Measurements from ENCODE around the gene PTP4A1.

The PTP4A1 gene

GRCh38 chr6:63527658-63528514, 44.4 kb upstream of the PTP4A1 start:
- no peak overlapping the region for H3K27ac ChIP-seq
- no peak for TF ChIP-seq CTCF (IDR thresholded peaks at IDR 0.05)
- intact Hi-C loops (cut with DNase I; ENCODE audit: low total_unique reads), result no loop called here

GRCh38 chr6:63529498-63529897, 42.8 kb upstream of the PTP4A1 start:
- H3K27me3 ChIP-seq, result no peaks in the 10 kb centered on the region
- no peaks in the 10 kb centered on the region for H3K4me1 ChIP-seq
- TF ChIP-seq CTCF (IDR thresholded peaks at IDR 0.05), result no peak
- H3K9me3 ChIP-seq, result no peaks in the 10 kb centered on the region
- no peaks in the 10 kb centered on the region for H3K36me3 ChIP-seq
- H3K4me3 ChIP-seq, result no peak overlapping the region
- no peak overlapping the region for H3K27ac ChIP-seq
- intact Hi-C loops (cut with DNase I; ENCODE audit: low total_unique reads), result no loop called here
- no peak for DNase-seq

More at GRCh38 chr6:63527658-63528514, 44.4 kb upstream of the PTP4A1 start:
- no peak overlapping the region for H3K4me3 ChIP-seq
- H3K27me3 ChIP-seq, result no peaks in the 10 kb centered on the region
- no peaks in the 10 kb centered on the region for H3K36me3 ChIP-seq
- DNase-seq, result no peak
- H3K4me1 ChIP-seq, result no peaks in the 10 kb centered on the region
- H3K9me3 ChIP-seq, result no peaks in the 10 kb centered on the region

GRCh38 chr6:63530182-63530581, 42.1 kb upstream of the PTP4A1 start:
- no peak overlapping the region for H3K4me3 ChIP-seq
- no peaks in the 10 kb centered on the region for H3K27me3 ChIP-seq
- no peak overlapping the region for H3K27ac ChIP-seq
- no peaks in the 10 kb centered on the region for H3K4me1 ChIP-seq
- H3K9me3 ChIP-seq, result no peaks in the 10 kb centered on the region
- no peaks in the 10 kb centered on the region for H3K36me3 ChIP-seq
- no peak for DNase-seq
- intact Hi-C loops (cut with DNase I; ENCODE audit: low total_unique reads), result no loop called here
- no peak for TF ChIP-seq CTCF (IDR thresholded peaks at IDR 0.05)

GRCh38 chr6:63530991-63531390, 41.3 kb upstream of the PTP4A1 start:
- DNase-seq, result no peak
- Histone ChIP-seq H3K36me3 (no peaks in the 10 kb centered on the region), H3K4me3 (no peak overlapping the region), H3K27ac (no peak overlapping the region), H3K9me3 (no peaks in the 10 kb centered on the region), H3K4me1 (no peaks in the 10 kb centered on the region), H3K27me3 (no peaks in the 10 kb centered on the region)
- TF ChIP-seq CTCF (IDR thresholded peaks at IDR 0.05), result no peak
- intact Hi-C loops (cut with DNase I; ENCODE audit: low total_unique reads), result no loop called here

- Histone ChIP-seq H3K27ac (no peak overlapping the region), H3K4me3 (no peak overlapping the region), H3K36me3 (no peaks in the 10 kb centered on the region), H3K9me3 (no peaks in the 10 kb centered on the region), H3K4me1 (no peaks in the 10 kb centered on the region), H3K27me3 (no peaks in the 10 kb centered on the region)
- intact Hi-C loops (cut with DNase I; ENCODE audit: low total_unique reads), result no loop called here
- no peak for DNase-seq
- no peak for TF ChIP-seq CTCF (IDR thresholded peaks at IDR 0.05)
Measured at GRCh38 chr6:63533026-63533425, 39.3 kb upstream of the PTP4A1 start.
